Measurements from ENCODE around the gene USP54.

GRCh38 chr10:73593110-73593509 is 2.0 kb upstream of the USP54 start:
- TF ChIP-seq CTCF (conservative IDR thresholded peaks at IDR 0.05; ENCODE audit: low read length) (no peak), EZH2phosphoT487 (IDR thresholded peaks at IDR 0.05; ENCODE audit: borderline replicate concordance) (no peak)
